ENCODE measurements around the gene FAM181A. TPM values are rescaled to one million over a fixed set of nuclear protein-coding genes. Genes with fewer than 3 reads are reported as not detected.

The FAM181A gene
- total RNA-seq, 4 donors from 2014 or later = not detected

DNA sequence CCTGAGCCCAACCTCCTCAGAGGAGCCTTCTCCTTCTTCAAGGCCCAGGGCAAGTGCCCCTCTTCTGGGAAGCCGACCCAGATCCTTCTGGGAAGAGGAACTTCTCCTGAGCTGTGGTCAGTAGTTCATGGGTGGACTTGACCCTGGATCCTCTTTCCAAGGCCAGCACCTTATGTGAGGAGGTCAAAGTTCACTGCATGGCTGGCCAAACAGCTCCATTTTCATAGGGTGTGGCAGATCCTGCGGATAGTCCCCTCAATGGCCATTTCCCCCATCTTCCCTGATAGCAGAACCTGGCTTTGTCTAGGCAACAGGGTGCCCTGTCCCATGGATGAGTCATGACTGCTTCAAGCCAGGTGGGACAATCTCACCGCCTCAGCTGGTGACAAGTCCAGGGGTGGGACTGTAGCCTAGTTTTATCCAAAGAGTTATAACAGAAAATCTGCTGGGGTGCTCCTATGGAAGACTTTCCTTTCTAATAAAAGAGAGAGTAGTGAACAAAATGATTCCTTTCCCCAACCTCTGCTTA lies 38.9 kb downstream of the FAM181A start:
- Histone ChIP-seq H3K4me1 (peaks cover 0 to 65% (median 39%) of the 10 kb centered on the region in 4 donors), H3K27me3 (no peaks in the 10 kb centered on the region), H3K9me3 (no peaks in the 10 kb centered on the region), H3K4me3 (no peak overlapping the region), H3K27ac (peak overlapping the region in 3 of 4 donors; percentile 76 to 86 (median 83)), H3K36me3 (no peaks in the 10 kb centered on the region)
- no peak for TF ChIP-seq POLR2A (IDR thresholded peaks at IDR 0.05)
- TF ChIP-seq, protein P1, sequence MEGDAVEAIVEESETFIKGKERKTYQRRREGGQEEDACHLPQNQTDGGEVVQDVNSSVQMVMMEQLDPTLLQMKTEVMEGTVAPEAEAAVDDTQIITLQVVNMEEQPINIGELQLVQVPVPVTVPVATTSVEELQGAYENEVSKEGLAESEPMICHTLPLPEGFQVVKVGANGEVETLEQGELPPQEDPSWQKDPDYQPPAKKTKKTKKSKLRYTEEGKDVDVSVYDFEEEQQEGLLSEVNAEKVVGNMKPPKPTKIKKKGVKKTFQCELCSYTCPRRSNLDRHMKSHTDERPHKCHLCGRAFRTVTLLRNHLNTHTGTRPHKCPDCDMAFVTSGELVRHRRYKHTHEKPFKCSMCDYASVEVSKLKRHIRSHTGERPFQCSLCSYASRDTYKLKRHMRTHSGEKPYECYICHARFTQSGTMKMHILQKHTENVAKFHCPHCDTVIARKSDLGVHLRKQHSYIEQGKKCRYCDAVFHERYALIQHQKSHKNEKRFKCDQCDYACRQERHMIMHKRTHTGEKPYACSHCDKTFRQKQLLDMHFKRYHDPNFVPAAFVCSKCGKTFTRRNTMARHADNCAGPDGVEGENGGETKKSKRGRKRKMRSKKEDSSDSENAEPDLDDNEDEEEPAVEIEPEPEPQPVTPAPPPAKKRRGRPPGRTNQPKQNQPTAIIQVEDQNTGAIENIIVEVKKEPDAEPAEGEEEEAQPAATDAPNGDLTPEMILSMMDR (IDR thresholded peaks at IDR 0.05) = no peak
- DNase-seq = no peak

DNA sequence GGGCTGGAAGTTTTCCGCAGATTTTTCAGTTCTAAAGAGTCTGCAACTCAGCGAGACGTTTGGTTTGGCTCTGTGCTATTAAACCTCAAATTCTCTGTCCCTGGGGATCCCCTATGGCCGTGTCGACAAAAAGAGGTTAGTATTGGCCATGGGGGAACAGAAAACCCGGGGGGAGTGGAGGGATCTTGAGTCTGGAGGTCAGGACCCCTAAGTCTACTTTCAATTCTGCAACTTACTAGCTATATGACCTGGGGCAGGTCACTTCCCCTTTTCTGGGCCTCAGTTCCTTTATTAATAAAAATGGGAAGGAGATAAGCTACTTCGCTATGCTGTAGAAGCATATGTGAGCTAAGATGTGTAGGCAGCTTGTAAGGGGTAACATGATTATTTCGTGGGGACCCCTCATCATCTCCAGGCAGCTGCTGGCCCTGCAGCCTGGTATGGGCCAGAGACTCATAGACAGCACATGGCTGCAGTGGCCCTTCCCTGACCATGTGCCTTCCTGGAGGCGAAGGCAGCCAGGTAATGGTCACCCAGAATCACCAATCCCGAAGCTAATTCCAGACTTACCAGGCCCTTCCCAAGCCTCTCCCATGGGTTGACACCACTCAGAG lies 40.6 kb downstream of the FAM181A start:
- peak in 2 of 3 donors; percentile 73 to 74 for DNase-seq
- Histone ChIP-seq H3K4me1 (peaks cover 0 to 62% (median 31%) of the 10 kb centered on the region in 4 donors), H3K27ac (peak overlapping the region; percentile 16 to 86 (median 80)), H3K36me3 (no peaks in the 10 kb centered on the region), H3K9me3 (no peaks in the 10 kb centered on the region), H3K4me3 (no peak overlapping the region), H3K27me3 (no peaks in the 10 kb centered on the region)
- no peak for TF ChIP-seq POLR2A (IDR thresholded peaks at IDR 0.05)
- TF ChIP-seq, protein P1 (IDR thresholded peaks at IDR 0.05) = no peak

DNA sequence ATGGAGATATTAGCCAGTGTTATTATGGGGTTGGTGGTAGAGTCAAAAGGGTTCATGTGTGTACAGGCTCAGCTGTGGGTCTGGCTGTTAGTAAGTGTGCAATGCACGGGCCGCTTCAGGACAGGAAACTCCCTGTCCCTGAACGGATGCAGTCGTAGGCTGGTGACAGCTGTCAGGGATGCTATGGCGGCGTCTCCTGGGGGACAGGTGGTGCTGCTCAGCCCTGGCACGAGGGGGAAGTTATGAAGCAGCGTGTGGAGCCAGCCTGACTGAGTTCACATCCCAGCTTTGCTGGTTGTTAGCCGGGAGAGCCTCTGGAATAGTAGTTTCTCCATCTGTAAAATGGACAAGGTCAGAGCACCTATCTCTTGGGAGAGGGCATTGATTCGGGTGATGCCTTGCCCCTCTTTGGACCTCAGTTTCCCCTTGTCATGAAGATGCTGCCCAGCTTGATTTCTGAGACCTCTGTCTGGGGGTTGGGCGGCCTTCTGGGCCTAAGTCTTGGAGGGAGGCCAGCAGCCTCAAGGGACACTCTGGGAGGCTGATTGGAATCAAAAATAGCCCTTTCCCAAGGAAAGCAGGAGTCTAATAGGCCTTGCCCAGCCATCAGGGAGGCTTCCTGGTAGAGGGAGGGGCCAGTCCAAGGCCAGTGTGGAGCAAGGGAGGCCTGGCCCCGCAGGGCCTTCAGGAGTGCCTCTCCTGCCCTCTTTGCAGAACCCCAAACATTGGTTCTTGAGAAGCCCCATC lies 42.1 kb downstream of the FAM181A start:
- TF ChIP-seq, protein P1 (IDR thresholded peaks at IDR 0.05) = no peak
- TF ChIP-seq POLR2A (IDR thresholded peaks at IDR 0.05) = no peak
- no peaks in the 10 kb centered on the region for H3K27me3 ChIP-seq
- peaks cover 0 to 47% (median 22%) of the 10 kb centered on the region in 4 donors for H3K4me1 ChIP-seq
- H3K27ac ChIP-seq = peak overlapping the region in 3 of 4 donors; percentile 75 to 83 (median 82)
- peak in 2 of 3 donors; percentile 62 to 69 for DNase-seq
- no peaks in the 10 kb centered on the region for H3K9me3 ChIP-seq
- H3K4me3 ChIP-seq = no peak overlapping the region
- H3K36me3 ChIP-seq = no peaks in the 10 kb centered on the region

DNA sequence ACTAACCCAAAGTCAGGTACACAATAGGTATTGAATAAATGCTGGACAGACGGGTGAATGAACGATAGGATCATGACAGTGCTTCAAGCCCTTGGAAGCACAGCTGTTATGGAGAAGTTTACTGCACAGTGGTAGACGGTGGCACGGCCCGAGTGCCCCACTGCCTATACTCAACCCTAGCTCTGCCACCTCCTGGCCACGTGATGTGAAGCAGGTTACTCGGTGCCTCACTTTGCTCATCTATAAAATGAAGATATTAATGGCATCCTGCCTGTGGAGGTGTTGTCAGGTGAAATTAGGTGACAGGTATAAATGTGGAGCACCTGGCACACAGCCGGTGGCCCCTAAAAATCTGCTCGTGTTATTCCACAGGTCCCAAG lies 43.4 kb downstream of the FAM181A start:
- Histone ChIP-seq H3K36me3 (no peaks in the 10 kb centered on the region), H3K4me1 (peaks cover 0 to 42% (median 18%) of the 10 kb centered on the region in 4 donors), H3K4me3 (peak overlapping the region; percentile 29 to 44 (median 40)), H3K27ac (peak overlapping the region; percentile 70 to 83 (median 78)), H3K27me3 (no peaks in the 10 kb centered on the region), H3K9me3 (no peaks in the 10 kb centered on the region)
- peak in 2 of 3 donors; percentile 82 to 88 for DNase-seq
- TF ChIP-seq POLR2A (IDR thresholded peaks at IDR 0.05) = no peak
- TF ChIP-seq, protein P1 (IDR thresholded peaks at IDR 0.05) = peak; percentile 15 to 51 (median 44)

DNA sequence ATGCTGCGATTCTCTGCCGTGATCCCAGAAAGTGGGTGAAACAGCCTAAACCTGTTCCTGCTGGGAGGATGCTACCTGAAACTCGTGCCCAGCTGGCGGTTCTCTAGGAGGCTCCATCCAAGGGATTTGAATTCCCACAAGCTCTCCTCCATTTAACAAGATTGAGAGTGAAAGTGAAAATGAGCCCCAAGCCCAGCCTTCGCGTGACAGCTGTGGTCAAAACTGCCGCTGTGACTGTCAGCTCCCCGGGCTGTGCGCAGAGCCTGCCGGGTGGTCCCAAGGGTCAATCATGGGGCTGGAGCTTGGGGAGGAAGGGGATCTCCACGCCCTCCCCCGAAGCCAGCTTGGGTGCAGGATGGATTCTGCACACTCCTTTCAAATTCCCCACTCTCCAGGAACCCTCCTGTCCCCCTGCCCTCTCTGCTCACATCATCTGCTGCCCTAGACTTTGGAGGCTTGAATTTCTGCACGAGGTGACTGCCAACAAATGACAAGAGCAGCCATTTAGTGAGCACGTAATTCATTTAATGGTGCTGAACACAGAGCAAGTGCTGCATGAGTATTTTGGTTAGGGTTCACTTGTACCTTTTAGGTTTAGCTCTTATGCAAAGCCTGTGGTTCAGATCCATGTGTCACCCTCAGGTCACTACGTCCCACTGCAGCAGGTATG lies 44.0 kb downstream of the FAM181A start:
- Histone ChIP-seq H3K27me3 (no peaks in the 10 kb centered on the region), H3K9me3 (no peaks in the 10 kb centered on the region), H3K4me1 (peaks cover 0 to 37% (median 18%) of the 10 kb centered on the region in 4 donors), H3K4me3 (peak overlapping the region; percentile 29 to 44 (median 40)), H3K36me3 (no peaks in the 10 kb centered on the region), H3K27ac (peak overlapping the region; percentile 70 to 83 (median 78))
- peak in 2 of 3 donors; percentile 76 to 81 for DNase-seq
- TF ChIP-seq, protein P1 (IDR thresholded peaks at IDR 0.05) = no peak
- TF ChIP-seq POLR2A (IDR thresholded peaks at IDR 0.05) = no peak

Data from Peyer's patch (tissue), 4 donors.